Fibroblast of peridontal ligament (primary cell): ENCODE measurements around the gene FOXO6.

Source experiments
- DNase-seq: peaks from one replicate; pipeline ENCODE4 v3.0.0-alpha.2; 2010; ENCODE audit errors: extremely low read depth

The FOXO6 gene

GRCh38 chr1:41383094-41383852 is 22.0 kb downstream of the FOXO6 start:
- peak; percentile 42 for DNase-seq

- no peak for DNase-seq
Observed at GRCh38 chr1:41384579-41384978, 23.3 kb downstream of the FOXO6 start.

DNA sequence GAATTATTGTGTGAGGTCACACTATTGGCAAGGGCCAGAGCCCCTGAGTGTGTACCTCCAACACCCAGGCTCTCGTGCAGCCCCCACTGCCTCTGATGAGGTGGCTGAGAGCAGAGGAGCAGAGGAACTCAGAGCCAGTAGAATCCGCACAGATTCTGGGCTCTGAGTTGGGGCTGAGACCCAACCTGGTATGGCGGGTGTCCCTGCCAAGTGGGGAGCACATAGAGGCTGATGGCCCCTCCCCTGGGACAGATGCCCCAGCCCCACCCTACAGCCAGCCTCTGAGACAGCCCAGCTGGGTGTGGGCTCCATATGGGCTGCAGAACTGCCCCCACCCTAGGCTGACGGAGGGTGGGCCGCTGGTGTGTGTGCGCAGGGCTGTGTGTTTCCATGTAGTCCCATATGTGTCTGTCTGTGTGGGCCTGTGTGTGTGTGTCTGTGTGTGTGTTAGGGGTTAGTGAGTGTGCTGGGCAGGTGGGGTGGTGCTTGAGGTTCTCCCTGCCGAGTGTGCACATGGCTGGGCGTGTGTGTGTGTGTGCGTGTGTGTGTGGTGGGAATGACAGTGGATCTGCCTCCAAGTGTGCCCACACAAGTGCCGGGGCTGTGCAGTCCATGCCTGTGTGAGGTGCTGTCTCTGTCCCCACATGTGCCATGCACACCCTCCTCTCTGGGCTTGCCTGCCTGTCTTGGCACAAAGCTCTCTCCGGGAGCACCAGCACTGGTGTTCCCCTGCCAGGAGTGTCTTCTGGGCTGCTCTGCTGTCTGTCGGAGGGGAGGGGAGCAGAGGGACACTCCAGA is 24.4 kb downstream of the FOXO6 start:
- DNase-seq = no peak

DNA sequence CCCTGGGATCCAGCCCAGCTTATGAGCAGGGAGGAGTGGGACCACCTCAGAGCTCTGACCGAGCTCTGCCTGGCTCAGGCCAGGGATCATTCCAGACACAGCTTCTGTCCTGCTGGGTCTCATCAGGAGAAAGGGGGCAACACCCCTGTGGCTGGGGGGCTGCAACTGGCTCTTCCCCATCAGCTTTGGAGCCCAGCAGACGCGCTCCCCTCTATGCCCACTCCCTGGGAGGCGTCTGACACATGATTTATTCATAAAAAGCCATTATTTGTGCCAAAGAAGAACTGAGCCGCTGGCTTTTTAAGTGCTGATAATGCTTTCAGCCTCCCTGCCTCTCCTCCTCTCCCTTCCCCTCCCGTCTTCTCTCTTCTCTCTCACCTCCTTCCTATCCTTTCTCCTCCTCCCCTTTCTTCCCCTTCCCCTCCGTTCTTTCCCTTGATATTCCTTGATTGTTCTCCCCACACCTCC is 25.0 kb downstream of the FOXO6 start:
- no peak for DNase-seq

- DNase-seq = peak; percentile 68
Observed at GRCh38 chr1:41387667-41388091, 26.4 kb downstream of the FOXO6 start.

- DNase-seq = no peak
Observed at GRCh38 chr1:41388510-41388909, 27.3 kb downstream of the FOXO6 start.

DNA sequence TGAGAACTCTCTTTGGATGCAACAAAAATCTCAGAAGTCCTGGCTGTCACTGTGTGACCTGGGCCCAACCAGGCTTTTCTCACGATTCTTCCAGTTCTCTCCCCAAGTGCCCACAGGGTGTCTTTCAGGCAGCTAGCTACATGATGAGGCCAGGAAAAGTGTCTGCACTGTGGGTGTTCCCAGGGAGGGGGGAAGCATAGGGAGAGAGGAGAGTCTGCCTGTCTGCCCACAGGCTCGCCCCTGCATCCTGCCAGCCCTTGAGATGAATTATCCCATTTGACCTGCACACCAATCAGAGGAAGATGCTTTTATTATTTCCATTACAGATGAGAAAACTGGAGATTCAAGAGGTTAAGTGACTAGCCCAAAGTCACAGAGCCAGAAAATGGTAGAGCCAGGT is 27.8 kb downstream of the FOXO6 start:
- DNase-seq = no peak

DNA sequence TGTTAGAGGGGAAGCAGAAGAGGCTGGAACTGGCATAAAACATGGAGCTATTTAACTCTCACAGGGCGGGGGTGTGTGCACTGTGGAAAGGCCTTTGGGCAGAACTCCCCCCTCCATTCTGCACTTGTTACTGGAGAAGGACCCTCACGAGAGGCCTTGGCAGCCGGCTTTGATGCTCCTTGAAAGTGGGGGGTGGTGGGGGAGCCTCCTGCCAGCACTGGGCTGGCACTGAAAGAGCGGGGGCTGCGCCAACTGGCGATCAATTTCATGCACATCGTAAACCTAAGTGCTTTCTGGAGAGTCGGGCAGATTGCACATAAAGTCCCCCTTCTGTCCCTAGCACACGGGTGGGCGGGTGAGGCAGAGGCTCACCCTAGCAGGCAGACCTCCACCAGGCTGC is 28.9 kb downstream of the FOXO6 start:
- no peak for DNase-seq

DNA sequence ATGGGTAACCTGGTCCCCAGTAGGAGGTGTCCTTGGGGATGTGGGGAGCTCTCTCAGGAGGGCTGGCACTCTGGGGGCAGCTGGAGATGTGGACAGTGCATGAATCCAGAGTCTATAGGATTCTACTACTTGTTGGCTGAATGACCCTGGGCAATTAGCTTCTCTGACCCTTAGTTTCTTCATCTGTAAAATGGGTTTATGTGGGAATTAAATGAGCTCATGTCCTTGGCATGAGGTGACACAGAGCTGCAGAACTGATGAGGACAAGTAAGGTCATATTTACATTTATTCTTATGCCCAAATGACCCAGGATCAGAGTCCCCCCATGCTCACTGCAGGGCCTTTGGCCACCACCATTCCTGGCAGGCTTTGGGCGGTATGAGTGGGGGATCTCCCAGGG is 29.3 kb downstream of the FOXO6 start:
- no peak for DNase-seq

GRCh38 chr1:41391834-41392527 is 30.7 kb downstream of the FOXO6 start:
- DNase-seq = no peak

DNA sequence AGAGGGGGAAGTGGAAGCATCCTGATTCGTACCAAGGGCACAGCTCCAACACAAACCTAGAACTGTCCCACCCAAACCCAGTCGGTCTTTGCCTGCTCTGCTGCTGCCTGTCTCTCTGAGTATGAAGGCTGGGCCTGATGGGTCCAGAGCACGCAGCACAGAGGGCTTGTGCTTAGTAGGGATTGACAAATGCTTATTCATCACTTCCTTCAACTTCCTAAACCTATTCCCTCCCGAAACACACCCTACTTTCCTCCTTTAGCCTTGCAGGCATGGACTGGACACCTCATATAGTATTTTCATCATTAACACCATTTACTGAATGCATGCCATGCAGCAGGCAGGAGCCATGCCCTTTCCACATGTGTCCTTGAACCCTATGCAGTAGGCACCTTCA is 31.3 kb downstream of the FOXO6 start:
- DNase-seq = no peak

DNA sequence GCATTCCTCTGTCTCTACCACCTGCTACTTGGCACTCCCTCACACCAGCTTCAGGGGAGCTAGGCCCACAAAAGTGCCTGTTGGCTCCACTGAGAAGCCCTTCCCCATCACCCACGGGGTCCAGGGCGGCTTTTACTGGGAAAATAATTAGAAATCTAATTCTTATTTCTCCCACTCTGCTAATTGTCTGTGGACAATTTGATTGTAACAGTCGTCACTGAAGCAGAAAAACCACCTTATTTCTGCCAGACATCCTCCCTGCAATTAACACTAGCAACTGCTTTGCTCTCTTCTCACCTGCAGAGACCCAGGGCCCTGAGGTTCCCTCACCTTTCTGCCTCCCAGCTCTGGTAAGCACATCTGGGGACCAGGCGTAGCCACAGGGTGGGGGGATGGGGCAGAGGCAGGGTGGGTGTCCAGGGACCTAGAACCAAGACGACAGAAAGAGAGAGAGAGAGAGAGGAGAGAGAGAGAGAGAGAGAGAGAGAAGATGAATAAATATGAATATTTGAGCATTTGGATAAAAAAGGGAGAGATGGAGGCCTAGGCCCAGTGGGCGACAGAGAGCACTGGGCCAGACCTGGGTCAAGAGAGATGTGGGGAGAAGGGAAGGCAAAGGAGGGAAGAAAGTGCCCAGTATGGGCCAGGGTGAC is 32.6 kb downstream of the FOXO6 start:
- no peak for DNase-seq

DNA sequence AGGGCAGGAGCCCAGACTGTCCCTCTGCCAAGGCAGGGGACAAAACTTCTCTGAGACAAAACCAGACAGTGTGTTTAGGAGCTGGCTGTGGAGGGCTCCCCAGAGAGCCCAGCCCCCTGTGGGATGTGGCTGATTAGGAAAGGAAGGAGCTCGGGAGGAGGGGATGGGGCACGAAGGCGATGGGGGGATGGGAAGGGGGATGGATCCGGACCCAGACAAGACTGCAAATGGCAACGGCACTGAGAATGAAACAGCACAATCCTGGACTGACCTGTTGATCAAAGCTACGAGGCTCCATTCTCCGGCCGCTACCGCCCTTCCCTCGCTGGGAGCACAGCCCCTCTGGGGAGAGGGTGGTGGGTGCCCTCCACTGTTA is 33.1 kb downstream of the FOXO6 start:
- no peak for DNase-seq

- DNase-seq = no peak
Observed at GRCh38 chr1:41394959-41395956, 34.0 kb downstream of the FOXO6 start.

- no peak for DNase-seq
Observed at GRCh38 chr1:41396084-41396483, 34.9 kb downstream of the FOXO6 start.

- DNase-seq = no peak
Observed at GRCh38 chr1:41397020-41397419, 35.8 kb downstream of the FOXO6 start.

DNA sequence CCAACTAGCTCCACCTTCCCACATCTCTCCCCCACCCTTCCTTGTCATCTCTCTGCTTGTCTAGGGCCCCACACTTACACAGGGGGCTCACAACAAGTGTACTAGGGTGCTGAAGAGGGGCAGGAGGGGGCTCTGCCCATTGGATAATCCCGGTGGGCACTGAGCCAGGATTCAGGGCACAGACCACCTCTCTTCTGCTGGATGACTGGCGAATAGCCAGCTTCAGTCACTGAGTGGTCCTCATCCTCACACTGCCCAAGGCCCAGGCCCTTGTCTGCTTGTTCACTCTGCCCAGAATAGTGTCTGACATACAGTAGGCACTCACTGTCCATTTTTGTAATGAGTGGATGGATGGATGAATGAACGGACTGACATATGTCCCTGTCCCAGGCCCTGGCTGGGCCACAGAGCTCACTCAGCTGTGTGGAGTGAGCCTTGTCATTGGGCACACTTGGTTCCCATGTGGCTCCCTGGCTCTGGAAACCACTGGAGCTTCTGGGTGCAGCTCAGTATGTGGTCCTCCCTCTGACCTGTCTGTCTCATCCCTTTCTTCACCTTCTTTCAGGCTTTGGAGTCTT is 36.6 kb downstream of the FOXO6 start:
- no peak for DNase-seq

DNA sequence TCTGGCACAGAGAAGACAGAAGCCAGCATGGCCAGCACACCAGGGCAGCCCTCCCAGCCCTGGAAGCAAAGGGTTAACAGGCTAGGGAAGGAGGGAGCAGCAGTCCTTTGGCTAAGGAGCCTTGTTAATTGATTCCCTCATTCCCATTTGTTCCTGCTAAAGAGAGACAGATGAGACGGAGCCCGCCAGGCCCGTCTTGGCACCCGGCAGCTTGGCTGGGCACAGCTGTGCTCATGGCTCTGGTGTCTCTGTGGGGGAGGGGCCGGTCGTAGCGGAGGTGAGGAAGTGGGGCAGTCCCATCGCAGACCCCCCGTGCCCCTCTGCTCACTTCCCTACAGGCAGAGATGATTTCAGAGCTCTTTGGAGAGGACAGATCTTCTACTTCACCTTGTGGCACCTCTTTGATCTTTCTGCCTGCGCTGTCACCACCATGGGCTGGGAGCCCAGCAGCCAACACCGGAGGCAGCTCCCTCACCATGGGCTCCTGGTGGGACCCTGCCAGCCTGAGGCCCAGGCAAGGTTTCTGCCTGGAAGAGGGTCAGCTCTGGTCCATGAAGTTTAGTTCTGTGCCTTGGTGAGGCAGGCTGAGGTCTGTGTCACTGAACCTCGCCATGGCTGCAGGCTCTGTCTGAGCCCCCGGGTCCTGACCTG is 38.0 kb downstream of the FOXO6 start:
- no peak for DNase-seq

GRCh38 chr1:41400225-41400624 is 39.0 kb downstream of the FOXO6 start:
- DNase-seq = no peak

- no peak for DNase-seq
Observed at GRCh38 chr1:41401899-41402298, 40.7 kb downstream of the FOXO6 start.
